Skin of body (tissue), 2 donors: Measurements from ENCODE around the gene CMA1. TPM values are rescaled to one million over a fixed set of nuclear protein-coding genes. Genes with fewer than 3 reads are reported as not detected.
"Not testable (repeated sequence)": the region's sequence is repeated elsewhere in the genome, so short reads cannot be mapped to it uniquely, and the experiment has no call there.

Source experiments
- DNase-seq: peaks from one replicate; lab custom pipeline; 2025; lab: John Stamatoyannopoulos, UW
- total RNA-seq: library from RNA; depleted of rRNA; stranded (reverse); fragments of >200 nt; gene quantifications from one replicate; pipeline ENCODE4 v1.2.3, GENCODE V29; 2014

Gene CMA1
- total RNA-seq, 1 donor from 2014 or later, result 0.69 TPM

DNA sequence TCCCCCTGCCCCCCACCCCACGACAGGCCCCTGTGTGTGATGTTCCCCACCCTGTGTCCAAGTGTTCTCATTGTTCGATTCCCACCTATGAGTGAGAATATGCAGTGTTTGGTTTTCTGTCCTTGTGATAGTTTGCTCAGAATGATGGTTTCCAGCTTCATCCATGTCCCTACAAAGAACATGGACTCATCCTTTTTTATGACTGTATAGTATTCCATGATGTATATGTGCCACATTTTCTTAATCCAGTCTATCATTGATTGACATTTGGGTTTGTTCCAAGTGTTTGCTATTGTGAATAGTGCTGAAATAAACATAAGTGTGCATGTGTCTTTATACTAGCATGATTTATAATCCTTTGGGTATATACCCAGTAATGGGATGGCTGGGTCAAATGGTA is 37.6 kb downstream of the CMA1 start:
- not testable (repeated sequence) for DNase-seq

DNA sequence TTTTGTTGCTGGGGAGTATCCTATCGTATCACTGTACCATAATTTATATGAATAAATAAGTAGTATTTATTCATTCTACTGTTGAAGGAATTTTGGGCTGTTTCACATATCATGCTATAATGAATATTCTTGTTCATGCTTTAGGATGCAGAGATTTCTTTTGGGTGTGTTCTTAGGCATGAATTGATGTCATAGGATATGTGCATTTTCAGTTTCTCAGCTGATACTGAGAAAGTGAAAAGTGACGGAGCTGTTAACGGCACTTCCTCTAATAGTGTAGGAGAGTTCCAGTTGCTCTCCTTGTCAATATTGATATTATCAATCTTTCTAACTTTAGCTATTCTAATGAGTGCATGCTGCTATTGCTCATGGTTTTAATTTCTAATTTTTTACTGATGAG is 42.3 kb downstream of the CMA1 start:
- DNase-seq, result no peak

DNA sequence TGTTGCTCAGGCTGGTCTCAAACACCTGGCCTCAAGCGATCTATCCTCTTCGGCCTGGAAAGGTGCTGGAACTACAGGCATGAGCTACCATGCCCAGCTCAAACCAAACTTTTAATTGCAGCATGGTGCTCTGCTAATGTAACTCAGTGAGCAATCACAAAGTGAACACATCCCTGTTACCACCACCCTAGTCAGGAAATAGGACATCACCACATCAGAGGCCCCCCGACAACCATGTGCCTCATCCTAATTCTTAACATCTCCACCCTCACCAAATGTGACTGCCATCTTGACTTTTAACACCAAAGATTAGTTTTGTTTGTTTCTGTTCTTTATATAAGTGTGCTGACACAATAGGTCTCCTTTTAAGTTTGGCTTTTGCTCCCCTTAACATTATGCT is 42.7 kb downstream of the CMA1 start:
- DNase-seq, result no peak

DNA sequence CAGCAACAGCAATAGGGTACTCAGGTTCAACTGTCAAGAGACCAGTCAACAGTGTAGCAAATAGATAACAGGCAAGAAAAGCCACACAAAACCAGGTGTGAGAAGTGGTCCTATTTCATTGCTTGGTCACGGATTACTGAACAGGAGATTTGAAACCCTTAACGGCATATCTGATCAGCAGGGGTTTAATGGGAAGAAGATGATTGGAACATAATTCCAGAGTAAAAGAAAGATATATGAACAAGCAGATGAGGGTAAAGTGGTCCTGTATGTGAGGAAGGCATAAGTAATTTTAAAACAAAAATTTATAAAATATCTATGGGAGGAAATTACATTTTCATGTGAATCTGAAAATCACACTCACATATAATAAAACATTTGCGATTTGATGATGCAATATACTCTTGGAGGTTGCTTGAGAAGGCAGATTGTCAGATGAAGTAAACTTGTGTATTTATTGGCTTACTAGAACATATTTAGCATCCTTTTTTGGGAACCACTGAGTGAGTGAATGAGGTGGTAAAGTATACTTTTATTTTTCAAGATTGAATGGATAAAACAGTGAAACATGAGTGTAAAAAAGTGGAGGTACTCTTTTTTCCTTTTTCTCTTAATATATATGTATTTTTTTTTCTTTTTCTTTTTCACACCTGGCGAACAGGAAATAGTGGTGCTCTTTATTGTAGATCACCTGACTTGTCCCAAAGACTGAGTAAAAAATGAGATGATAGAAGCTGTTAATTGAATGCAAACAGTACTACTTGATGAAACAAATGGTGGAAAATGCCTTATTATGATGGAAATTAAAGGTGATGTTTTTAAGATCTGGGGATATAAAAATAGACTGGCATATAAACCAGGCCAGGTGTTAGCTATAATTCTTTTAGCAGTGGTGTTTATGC is 43.9 kb downstream of the CMA1 start:
- no peak for DNase-seq

- DNase-seq, result no peak
These were observed 44.8 kb downstream of the CMA1 start for GRCh38 chr14:24463017-24463883.

DNA sequence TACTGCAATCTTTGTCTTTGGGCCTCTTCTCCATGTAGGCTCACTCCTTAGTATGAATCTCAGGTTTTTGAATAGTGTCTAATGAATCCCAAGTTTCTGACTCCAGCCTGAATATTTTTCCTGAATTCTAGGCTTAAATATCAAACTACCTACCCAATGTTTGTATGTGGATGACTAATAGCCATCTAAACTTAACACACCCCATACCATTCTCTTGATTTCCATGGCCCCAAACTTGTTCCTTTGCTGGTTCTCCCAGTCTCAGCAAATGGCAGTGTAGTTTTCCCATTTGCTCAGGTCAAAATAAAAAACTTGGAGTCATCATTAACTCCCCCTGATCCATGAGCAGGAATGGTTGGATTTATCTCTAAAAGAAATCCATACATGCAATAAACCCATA is 46.7 kb downstream of the CMA1 start:
- DNase-seq, result no peak

- no peak for DNase-seq
These were observed 48.7 kb downstream of the CMA1 start for GRCh38 chr14:24459331-24459730.

DNA sequence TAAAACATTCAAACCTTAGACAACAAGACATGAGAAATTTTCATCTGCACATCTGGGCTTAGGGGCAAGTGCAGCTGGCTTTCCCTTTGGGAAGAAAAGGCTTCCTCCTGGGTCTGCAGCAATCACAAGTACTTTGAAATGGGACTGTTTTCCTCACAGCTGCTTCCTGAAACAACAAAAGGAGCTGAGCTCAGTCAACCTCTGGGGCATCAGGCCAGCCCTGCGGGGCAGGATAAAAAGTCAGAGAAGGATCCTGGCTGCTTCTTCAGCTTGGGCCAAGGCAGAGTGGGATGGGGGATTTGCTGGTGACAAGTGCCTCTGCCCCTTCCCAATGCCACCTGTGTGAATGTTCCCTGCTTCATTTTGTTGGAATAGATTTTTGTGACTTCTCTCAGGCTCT is 49.3 kb downstream of the CMA1 start:
- DNase-seq, result no peak

DNA sequence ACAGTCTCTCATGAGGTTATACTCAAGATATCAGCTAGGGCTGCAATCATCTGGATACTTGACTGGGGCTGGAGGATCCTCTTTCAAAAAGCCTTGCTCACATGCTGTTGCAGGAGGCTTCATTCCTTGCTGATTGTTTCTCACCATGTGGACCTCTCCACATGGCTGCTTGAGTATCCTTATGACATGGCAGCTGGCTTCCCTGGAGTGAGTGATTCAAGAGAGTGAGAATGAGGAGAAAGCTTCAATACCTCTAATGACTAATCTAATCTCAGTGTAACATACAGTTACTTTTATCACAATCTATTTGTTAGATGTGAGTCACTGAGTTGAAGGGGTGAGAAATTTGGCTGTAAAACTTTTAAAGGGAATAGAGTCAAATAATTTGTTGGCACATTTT is 51.1 kb downstream of the CMA1 start:
- DNase-seq, result no peak

Other genes with a start within 250 kb of the CMA1 start
- 26.1 TPM for gene TGM1, start 245.1 kb downstream of the CMA1 start, total RNA-seq
- 13.2 TPM for gene RABGGTA, start 236.7 kb downstream of the CMA1 start, total RNA-seq
- 17.9 TPM for gene DHRS1, start 208.5 kb downstream of the CMA1 start, total RNA-seq
- gene NOP9, start 208.4 kb downstream of the CMA1 start, total RNA-seq, result 14.8 TPM
- 7.9 TPM for gene CIDEB, start 200.3 kb downstream of the CMA1 start, total RNA-seq
- 13.9 TPM for gene LTB4R2, start 198.1 kb downstream of the CMA1 start, total RNA-seq
- 8.6 TPM for gene LTB4R, start 196.8 kb downstream of the CMA1 start, total RNA-seq
- 9.6 TPM for gene ADCY4, start 173.2 kb downstream of the CMA1 start, total RNA-seq
- 5.6 TPM for gene RIPK3, start 168.3 kb downstream of the CMA1 start, total RNA-seq
- gene NFATC4, start 140.1 kb downstream of the CMA1 start, total RNA-seq, result 33.7 TPM
- gene NYNRIN, start 109.3 kb downstream of the CMA1 start, total RNA-seq, result 33.0 TPM
- 1.8 TPM for gene CBLN3, start 78.6 kb downstream of the CMA1 start, total RNA-seq
- gene KHNYN, start 78.3 kb downstream of the CMA1 start, total RNA-seq, result 38.8 TPM
- 13.5 TPM for gene SDR39U1, start 65.5 kb downstream of the CMA1 start, total RNA-seq
- gene CTSG, start 68.0 kb upstream of the CMA1 start, total RNA-seq, result 31.1 TPM
- not detected for gene GZMH, start 101.4 kb upstream of the CMA1 start, total RNA-seq
- 0.30 TPM for gene GZMB, start 125.9 kb upstream of the CMA1 start, total RNA-seq